ENCODE data around the gene NR1D1. TPM values are rescaled to one million over a fixed set of nuclear protein-coding genes. Genes with fewer than 3 reads are reported as not detected.

NR1D1 gene
- total RNA-seq, 2 experiments from 2014 or later = 1.7 to 8.7 TPM

DNA sequence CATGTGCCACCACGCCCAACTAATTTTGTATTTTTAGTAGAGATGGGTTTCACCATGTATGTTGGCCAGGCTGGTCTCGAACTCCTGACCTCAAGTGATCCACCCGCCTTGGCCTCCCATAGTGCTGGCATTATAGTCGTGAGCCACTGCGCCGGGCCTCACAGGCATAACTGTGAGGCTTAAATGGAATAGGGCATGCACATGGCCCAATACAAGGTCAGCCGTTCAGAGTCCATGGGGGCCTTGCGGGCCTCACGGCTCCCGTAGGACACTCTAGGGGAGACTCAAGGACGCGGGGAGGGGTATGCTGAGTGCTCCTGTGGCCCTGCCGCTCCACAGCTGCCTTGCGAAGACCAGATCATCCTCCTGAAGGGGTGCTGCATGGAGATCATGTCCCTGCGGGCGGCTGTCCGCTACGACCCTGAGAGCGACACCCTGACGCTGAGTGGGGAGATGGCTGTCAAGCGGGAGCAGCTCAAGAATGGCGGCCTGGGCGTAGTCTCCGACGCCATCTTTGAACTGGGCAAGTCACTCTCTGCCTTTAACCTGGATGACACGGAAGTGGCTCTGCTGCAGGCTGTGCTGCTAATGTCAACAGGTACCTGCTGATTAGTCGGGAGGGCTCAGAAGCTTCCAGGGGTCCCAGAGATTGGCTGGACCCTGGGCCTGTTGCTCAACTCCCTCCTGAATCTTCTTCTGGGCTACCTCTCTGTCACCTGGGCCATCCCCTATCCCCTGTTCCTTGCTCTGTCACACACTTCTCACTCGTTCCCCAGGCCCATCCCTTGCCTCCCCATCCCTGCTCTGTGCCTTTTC lies 12.3 kb downstream of the NR1D1 start:
- DNase-seq (ENCODE audit: low spot score) = no peak
- TF ChIP-seq EZH2phosphoT487 (IDR thresholded peaks at IDR 0.05; ENCODE audit: borderline replicate concordance, low read depth, low read length) = no peak
- TF ChIP-seq, protein P1, sequence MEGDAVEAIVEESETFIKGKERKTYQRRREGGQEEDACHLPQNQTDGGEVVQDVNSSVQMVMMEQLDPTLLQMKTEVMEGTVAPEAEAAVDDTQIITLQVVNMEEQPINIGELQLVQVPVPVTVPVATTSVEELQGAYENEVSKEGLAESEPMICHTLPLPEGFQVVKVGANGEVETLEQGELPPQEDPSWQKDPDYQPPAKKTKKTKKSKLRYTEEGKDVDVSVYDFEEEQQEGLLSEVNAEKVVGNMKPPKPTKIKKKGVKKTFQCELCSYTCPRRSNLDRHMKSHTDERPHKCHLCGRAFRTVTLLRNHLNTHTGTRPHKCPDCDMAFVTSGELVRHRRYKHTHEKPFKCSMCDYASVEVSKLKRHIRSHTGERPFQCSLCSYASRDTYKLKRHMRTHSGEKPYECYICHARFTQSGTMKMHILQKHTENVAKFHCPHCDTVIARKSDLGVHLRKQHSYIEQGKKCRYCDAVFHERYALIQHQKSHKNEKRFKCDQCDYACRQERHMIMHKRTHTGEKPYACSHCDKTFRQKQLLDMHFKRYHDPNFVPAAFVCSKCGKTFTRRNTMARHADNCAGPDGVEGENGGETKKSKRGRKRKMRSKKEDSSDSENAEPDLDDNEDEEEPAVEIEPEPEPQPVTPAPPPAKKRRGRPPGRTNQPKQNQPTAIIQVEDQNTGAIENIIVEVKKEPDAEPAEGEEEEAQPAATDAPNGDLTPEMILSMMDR (conservative IDR thresholded peaks at IDR 0.05; ENCODE audit: low read length) = no peak
- Histone ChIP-seq H4K20me1 (ENCODE audit: insufficient read depth, low read length) (no peaks in the 10 kb centered on the region), H3K4me3 (ENCODE audit: low read depth, low read length, poor library complexity, severe bottlenecking) (no peak overlapping the region), H3K27ac (ENCODE audit: low read depth, low read length, poor library complexity, severe bottlenecking) (no peak overlapping the region), H2AFZ (ENCODE audit: low read length) (no peak overlapping the region), H3K9me2 (ENCODE audit: insufficient read depth, low read length) (no peaks in the 10 kb centered on the region), H3K9me3 (ENCODE audit: low read length) (no peaks in the 10 kb centered on the region), H3K4me2 (ENCODE audit: low read length) (no peak overlapping the region), H3K36me3 (ENCODE audit: insufficient read depth, low read length) (peaks cover 6% of the 10 kb centered on the region; the same call in 1 of the 2 replicates), H3K4me1 (ENCODE audit: insufficient read depth, low read length, poor library complexity, severe bottlenecking) (no peaks in the 10 kb centered on the region), H3K79me2 (ENCODE audit: insufficient read depth, low read depth, low read length) (no peaks in the 10 kb centered on the region)
- ChIA-PET CTCF (ENCODE audit: unreplicated experiment) (no interaction called here), POLR2A (no interaction called here)
- intact Hi-C loops (cut with micrococcal nuclease; ENCODE audit: unreplicated experiment) = no loop called here
- BruUV-seq (replicated peaks) = no TSS peak

DNA sequence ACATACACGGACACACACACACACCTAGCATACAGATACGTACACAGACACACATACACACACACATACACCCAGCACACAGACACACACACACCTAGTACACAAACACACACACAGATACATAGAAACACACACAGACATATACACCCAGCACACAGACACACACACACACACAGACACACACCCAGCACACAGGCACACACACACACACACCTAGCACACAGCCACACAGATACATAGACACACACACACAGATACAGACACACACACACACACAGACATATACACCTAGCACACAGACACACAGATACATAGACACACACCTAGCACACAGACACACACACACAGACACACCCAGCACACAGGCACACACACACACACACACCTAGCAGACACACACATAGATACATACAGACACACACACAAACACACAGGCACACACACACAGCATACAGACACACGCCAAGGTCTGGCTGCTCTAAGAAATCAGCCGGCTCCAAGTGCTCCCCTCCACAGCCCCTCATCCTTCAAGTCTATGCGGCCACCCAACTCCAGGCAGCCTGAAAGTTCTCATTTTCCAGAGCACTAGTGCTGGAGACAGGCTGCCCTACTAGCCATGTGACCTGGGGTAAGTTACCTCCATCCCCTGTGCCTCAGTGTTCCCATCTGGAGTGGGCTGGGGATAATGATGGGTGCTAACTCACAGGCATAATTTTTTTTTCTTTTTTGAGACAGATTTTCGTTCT lies 13.2 kb downstream of the NR1D1 start:
- BruUV-seq (replicated peaks) = no TSS peak
- DNase-seq (ENCODE audit: low spot score) = no peak
- no peak overlapping the region for H3K27ac ChIP-seq (ENCODE audit: low read depth, low read length, poor library complexity, severe bottlenecking)
- H3K36me3 ChIP-seq (ENCODE audit: insufficient read depth, low read length) = 0 out of 2 replicates have a peak, but pooled peaks cover 3% of the 10 kb centered on the region
- H3K9me2 ChIP-seq (ENCODE audit: insufficient read depth, low read length) = no peaks in the 10 kb centered on the region
- H4K20me1 ChIP-seq (ENCODE audit: insufficient read depth, low read length) = no peaks in the 10 kb centered on the region
- TF ChIP-seq EZH2phosphoT487 (IDR thresholded peaks at IDR 0.05; ENCODE audit: borderline replicate concordance, low read depth, low read length) = no peak
- TF ChIP-seq, protein P1 (conservative IDR thresholded peaks at IDR 0.05; ENCODE audit: low read length) = no peak
- ChIA-PET CTCF (ENCODE audit: unreplicated experiment) (interaction anchor here (1.1 kb wide), 1 partner anchor 25 kb away, joined by 6 read pairs; no protein-coding TSS in a partner anchor), POLR2A (no interaction called here)
- no peaks in the 10 kb centered on the region for H3K79me2 ChIP-seq (ENCODE audit: insufficient read depth, low read depth, low read length)
- no peak overlapping the region for H3K4me3 ChIP-seq (ENCODE audit: low read depth, low read length, poor library complexity, severe bottlenecking)
- no peaks in the 10 kb centered on the region for H3K9me3 ChIP-seq (ENCODE audit: low read length)
- intact Hi-C loops (cut with micrococcal nuclease; ENCODE audit: unreplicated experiment) = no loop called here
- H3K4me2 ChIP-seq (ENCODE audit: low read length) = no peak overlapping the region
- no peak overlapping the region for H2AFZ ChIP-seq (ENCODE audit: low read length)
- no peaks in the 10 kb centered on the region for H3K4me1 ChIP-seq (ENCODE audit: insufficient read depth, low read length, poor library complexity, severe bottlenecking)
